BE2C (cell line): ENCODE data around the gene NFATC1.
"Not testable (repeated sequence)": the region's sequence is repeated elsewhere in the genome, so short reads cannot be mapped to it uniquely, and the experiment has no call there.

Source experiments
- DNase-seq: peaks from one replicate; pipeline ENCODE4 v3.0.0-alpha.2; 2020
- H3K27me3 ChIP-seq: fragments of 250-450 bp; sonication (Bioruptor Pico); 2 replicates; pipeline ENCODE4 v1.5.1; 2020; ENCODE audit warnings: mild to moderate bottlenecking
- H3K36me3 ChIP-seq: fragments of 250-450 bp; sonication (Bioruptor Pico); 2 replicates; pipeline ENCODE4 v1.5.1; 2020; ENCODE audit warnings: mild to moderate bottlenecking
- H3K4me1 ChIP-seq: fragments of 250-450 bp; sonication (Bioruptor Pico); 2 replicates; pipeline ENCODE4 v1.5.1; 2020
- H3K4me3 ChIP-seq: 2 replicates; pipeline ENCODE4 v1.5.1; 2011; ENCODE audit warnings: low read depth, low read length
- H3K9me3 ChIP-seq: fragments of 250-450 bp; sonication (Bioruptor Pico); 2 replicates; pipeline ENCODE4 v1.5.1; 2020
- CTCF ChIP-seq: IDR thresholded peaks from 2 replicates; pipeline ENCODE4 v1.5.1; 2012; ENCODE audit warnings: mild to moderate bottlenecking, low read depth, low read length

Gene NFATC1

GRCh38 chr18:79478484-79479115 is 82.9 kb downstream of the NFATC1 start:
- Histone ChIP-seq H3K9me3 (no peaks in the 10 kb centered on the region), H3K4me3 (no peak overlapping the region), H3K4me1 (no peaks in the 10 kb centered on the region), H3K36me3 (no peaks in the 10 kb centered on the region), H3K27me3 (no peaks in the 10 kb centered on the region)
- no peak for DNase-seq
- TF ChIP-seq CTCF, result no peak

DNA sequence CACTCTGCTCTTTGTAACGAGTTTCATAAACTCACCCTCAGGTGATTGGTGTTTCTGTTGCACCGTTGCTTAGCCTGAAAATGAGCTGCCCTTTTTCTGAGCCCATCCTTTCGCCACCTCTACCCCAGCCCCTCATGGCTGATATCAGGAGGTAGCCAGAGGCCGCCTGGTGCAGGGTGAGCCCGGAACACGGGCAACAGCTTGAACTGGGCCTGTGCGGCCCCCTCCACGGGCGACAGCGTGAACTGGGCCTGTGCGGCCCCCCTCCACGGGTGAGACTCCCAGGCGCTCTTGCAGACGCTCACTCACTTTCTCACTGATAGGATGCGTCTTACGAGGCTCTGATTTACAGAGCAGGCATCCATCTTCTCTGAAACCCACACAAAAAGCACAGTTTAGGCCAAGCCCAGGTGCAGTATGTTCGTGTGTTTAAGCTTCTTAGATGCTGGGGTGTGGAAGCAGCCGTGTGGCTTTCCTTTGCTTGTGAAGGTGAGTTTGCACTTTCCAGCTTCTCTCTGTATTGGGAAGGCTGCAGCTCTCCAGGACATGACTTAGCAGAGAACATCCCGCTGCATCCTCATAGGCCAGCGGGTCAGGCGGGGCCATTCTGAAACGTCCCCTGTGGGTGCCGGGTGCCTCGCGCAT is 83.5 kb downstream of the NFATC1 start:
- no peak for TF ChIP-seq CTCF
- no peaks in the 10 kb centered on the region for H3K27me3 ChIP-seq
- H3K9me3 ChIP-seq, result no peaks in the 10 kb centered on the region
- H3K36me3 ChIP-seq, result no peaks in the 10 kb centered on the region
- no peak for DNase-seq
- no peak overlapping the region for H3K4me3 ChIP-seq
- no peaks in the 10 kb centered on the region for H3K4me1 ChIP-seq

GRCh38 chr18:79479761-79480161 is 84.0 kb downstream of the NFATC1 start:
- H3K4me3 ChIP-seq, result no peak overlapping the region
- TF ChIP-seq CTCF, result no peak
- no peaks in the 10 kb centered on the region for H3K36me3 ChIP-seq
- no peaks in the 10 kb centered on the region for H3K27me3 ChIP-seq
- DNase-seq, result no peak
- no peaks in the 10 kb centered on the region for H3K4me1 ChIP-seq
- no peaks in the 10 kb centered on the region for H3K9me3 ChIP-seq

GRCh38 chr18:79480171-79481045 is 84.7 kb downstream of the NFATC1 start:
- H3K27me3 ChIP-seq, result no peaks in the 10 kb centered on the region

GRCh38 chr18:79481046-79481790 is 85.5 kb downstream of the NFATC1 start:
- no peak overlapping the region for H3K4me3 ChIP-seq
- DNase-seq, result no peak
- H3K9me3 ChIP-seq, result no peaks in the 10 kb centered on the region
- no peaks in the 10 kb centered on the region for H3K27me3 ChIP-seq
- no peaks in the 10 kb centered on the region for H3K4me1 ChIP-seq
- H3K36me3 ChIP-seq, result no peaks in the 10 kb centered on the region
- no peak for TF ChIP-seq CTCF

More at GRCh38 chr18:79480171-79481045, 84.7 kb downstream of the NFATC1 start:
- TF ChIP-seq CTCF, result no peak
- Histone ChIP-seq H3K4me3 (no peak overlapping the region), H3K4me1 (no peaks in the 10 kb centered on the region), H3K9me3 (no peaks in the 10 kb centered on the region), H3K36me3 (no peaks in the 10 kb centered on the region)
- no peak for DNase-seq

GRCh38 chr18:79483393-79483792 is 87.7 kb downstream of the NFATC1 start:
- not testable (repeated sequence) for H3K9me3 ChIP-seq, DNase-seq, H3K4me3 ChIP-seq, H3K4me1 ChIP-seq, H3K27me3 ChIP-seq, H3K36me3 ChIP-seq
